HG02623 (cell line): Measurements from ENCODE around the gene SLC6A6.

ENCODE experiments used
- ATAC-seq: cut with Tn5 transposase; IDR thresholded peaks from one replicate; pipeline ENCODE4 v1.9.1; 2021; ENCODE audit warnings: moderate library complexity; ENCODE audit not compliant: unreplicated experiment

SLC6A6 gene

GRCh38 chr3:14535616-14536015, 133.2 kb downstream of the SLC6A6 start:
- ATAC-seq: no peak

GRCh38 chr3:14536055-14536815, 133.8 kb downstream of the SLC6A6 start:
- no peak for ATAC-seq

- ATAC-seq: no peak
These were observed 134.6 kb downstream of the SLC6A6 start for GRCh38 chr3:14536837-14537589.

- no peak for ATAC-seq
These were observed 135.4 kb downstream of the SLC6A6 start for GRCh38 chr3:14537590-14538450.

- ATAC-seq: no peak
These were observed 136.2 kb downstream of the SLC6A6 start for GRCh38 chr3:14538451-14539088.
